Measurements from ENCODE around the gene ZSWIM8.

ZSWIM8 gene

DNA sequence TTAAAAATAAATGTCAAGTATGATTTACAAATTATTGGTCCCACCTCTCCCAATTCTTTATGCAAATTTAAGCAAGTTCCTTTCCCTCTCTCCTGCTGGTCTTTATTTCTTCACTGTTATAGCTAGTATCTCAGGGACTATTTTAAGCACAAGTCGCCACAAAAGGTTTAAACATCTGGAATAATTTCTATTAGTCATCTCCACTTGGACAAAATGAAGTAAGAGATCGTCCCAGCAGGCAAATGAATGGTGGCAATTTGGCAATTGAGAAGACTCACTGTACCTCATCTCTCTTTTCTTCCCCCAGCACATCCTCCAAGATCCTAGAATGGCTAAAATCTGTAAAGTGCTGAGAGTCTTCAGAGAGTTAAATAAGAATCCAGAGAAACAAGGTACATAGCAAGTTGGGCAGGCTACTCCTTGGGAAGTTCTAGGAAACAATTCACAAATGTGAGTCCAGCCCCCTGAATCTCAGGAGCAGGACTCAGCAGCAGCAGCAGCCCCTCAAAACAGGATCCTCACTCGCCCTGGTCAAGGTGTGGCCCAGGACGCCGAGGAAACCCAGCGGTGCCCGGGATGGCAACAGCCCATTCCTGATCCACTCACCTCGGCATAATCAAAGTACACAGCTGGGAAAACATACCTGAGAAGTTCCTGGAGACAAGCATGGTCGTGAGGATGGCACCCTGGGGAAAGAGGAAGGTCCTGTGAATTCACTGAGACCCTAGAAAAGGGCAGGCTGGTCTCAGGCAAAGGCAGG, 56.3 kb downstream of the ZSWIM8 start:
- DNase-seq = no peak

- no peak for DNase-seq
These were observed 56.9 kb downstream of the ZSWIM8 start for GRCh38 chr10:73842349-73842748.

- no peak for DNase-seq
These were observed 57.9 kb downstream of the ZSWIM8 start for GRCh38 chr10:73843261-73843660.

- no peak for DNase-seq
These were observed 61.6 kb downstream of the ZSWIM8 start for GRCh38 chr10:73847031-73847430.

- DNase-seq = peak; percentile 87
These were observed 63.5 kb downstream of the ZSWIM8 start for GRCh38 chr10:73848821-73849489.

- no peak for DNase-seq
These were observed 64.8 kb downstream of the ZSWIM8 start for GRCh38 chr10:73850211-73850610.

GRCh38 chr10:73850863-73851461, 65.6 kb downstream of the ZSWIM8 start:
- DNase-seq = no peak
